ENCODE data around the gene BCL2. TPM values are rescaled to one million over a fixed set of nuclear protein-coding genes. Genes with fewer than 3 reads are reported as not detected.

The BCL2 gene
- polyA plus RNA-seq, 1 of the 3 experiments (the other 2 are of a cell fraction) = 1.5 TPM

DNA sequence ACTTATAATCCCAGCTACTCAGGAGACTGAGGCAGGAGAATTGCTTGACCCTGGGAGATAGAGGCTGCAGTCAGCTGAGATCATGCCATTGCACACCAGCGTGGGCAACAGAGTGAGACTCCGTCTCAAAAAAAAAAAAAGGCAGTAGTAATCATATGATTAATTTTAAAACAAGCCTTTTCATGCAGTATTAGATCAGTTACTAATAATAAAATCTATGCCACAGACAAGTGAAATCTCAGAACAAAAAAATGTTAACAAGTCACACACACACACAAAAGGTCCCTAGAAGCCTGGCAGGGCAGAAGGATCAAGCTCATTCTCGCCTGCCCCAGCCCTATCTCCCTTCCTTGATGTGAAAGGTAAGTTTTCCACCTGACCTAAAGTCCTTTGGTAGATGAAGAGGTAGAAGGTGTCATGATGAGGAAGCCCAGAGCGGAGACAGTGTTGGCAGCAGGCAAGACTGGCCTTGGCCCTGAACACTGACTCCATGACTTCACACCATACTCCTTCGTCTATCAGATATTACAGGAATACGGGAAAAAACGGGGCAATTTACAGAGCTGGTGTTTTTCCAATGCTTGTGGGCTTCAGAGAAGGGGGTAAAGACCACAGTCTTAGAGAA, 36.8 kb upstream of the BCL2 start:
- H2AFZ ChIP-seq (ENCODE audit: low read depth) = no peak overlapping the region
- H3K4me2 ChIP-seq = no peak overlapping the region
- no peaks in the 10 kb centered on the region for H3K9me3 ChIP-seq
- TF ChIP-seq, protein P1, sequence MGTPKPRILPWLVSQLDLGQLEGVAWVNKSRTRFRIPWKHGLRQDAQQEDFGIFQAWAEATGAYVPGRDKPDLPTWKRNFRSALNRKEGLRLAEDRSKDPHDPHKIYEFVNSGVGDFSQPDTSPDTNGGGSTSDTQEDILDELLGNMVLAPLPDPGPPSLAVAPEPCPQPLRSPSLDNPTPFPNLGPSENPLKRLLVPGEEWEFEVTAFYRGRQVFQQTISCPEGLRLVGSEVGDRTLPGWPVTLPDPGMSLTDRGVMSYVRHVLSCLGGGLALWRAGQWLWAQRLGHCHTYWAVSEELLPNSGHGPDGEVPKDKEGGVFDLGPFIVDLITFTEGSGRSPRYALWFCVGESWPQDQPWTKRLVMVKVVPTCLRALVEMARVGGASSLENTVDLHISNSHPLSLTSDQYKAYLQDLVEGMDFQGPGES (IDR thresholded peaks at IDR 0.05; ENCODE audit: low read depth, low read length) = no peak
- TF ChIP-seq PBX3 (IDR thresholded peaks at IDR 0.05) = no peak
- no peak for TF ChIP-seq TEAD4 (IDR thresholded peaks at IDR 0.05; ENCODE audit: borderline replicate concordance, insufficient read depth)
- TF ChIP-seq, protein P2, sequence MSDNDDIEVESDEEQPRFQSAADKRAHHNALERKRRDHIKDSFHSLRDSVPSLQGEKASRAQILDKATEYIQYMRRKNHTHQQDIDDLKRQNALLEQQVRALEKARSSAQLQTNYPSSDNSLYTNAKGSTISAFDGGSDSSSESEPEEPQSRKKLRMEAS (IDR thresholded peaks at IDR 0.05; ENCODE audit: low read depth) = no peak
- TF ChIP-seq USF2 (IDR thresholded peaks at IDR 0.05; ENCODE audit: borderline replicate concordance, low read depth, low read length) = no peak
- no peak for TF ChIP-seq ZBTB33 (IDR thresholded peaks at IDR 0.05; ENCODE audit: borderline replicate concordance, low read depth)
- TF ChIP-seq SIN3A (IDR thresholded peaks at IDR 0.05; ENCODE audit: borderline replicate concordance, low read depth, low read length) = no peak
- TF ChIP-seq FOSL2 (IDR thresholded peaks at IDR 0.05; ENCODE audit: borderline replicate concordance, low read depth) = no peak
- no peak for TF ChIP-seq EP300 (IDR thresholded peaks at IDR 0.05; ENCODE audit: borderline replicate concordance in 1 of 2, low read depth in 1 of 2, low read length in 1 of 2)
- no peak for TF ChIP-seq SMC3 (IDR thresholded peaks at IDR 0.05; ENCODE audit: low read depth, low read length)
- no peak for TF ChIP-seq USF1 (IDR thresholded peaks at IDR 0.05; ENCODE audit: borderline replicate concordance, low read depth)
- TF ChIP-seq JUND (IDR thresholded peaks at IDR 0.05) = no peak
- ChIA-PET POLR2A (interaction anchor here (1.2 kb wide), 1 partner anchor 11 kb away, joined by 3 read pairs; the partner anchor contains the start of gene KDSR), CTCF (interaction anchor here (0.6 to 1.6 kb wide), 3 partner anchors 82 to 641 kb away, joined by 3 to 8 read pairs (median 3); no protein-coding TSS in a partner anchor)
- peaks cover 49 to 67% of the 10 kb centered on the region in 2 experiments for H3K36me3 ChIP-seq (replicated peaks in 1 of 2; ENCODE audit: control insufficient read depth in 1 of 2, insufficient read depth in 2 of 2, low read length in 1 of 2)
- H3F3A ChIP-seq (replicated peaks; ENCODE audit: insufficient read depth) = peaks cover 4% of the 10 kb centered on the region
- no peak for DNase-seq
- H3K4me3 ChIP-seq (ENCODE audit: low read depth in 2 of 2, low read length in 1 of 2) = no peak overlapping the region
- no peaks in the 10 kb centered on the region for H3K4me1 ChIP-seq (ENCODE audit: control insufficient read depth in 1 of 2, insufficient read depth in 2 of 2, low read depth in 1 of 2, low read length in 1 of 2)
- no peaks in the 10 kb centered on the region for H4K20me1 ChIP-seq (ENCODE audit: insufficient read depth)
- H3K9me2 ChIP-seq = no peaks in the 10 kb centered on the region
- H3K27me3 ChIP-seq (ENCODE audit: insufficient read depth) = no peaks in the 10 kb centered on the region
- 85% methylated on average over 7 of the region's 7 CpGs for WGBS (ENCODE audit: low lambda C conversion rate)
- H3K9ac ChIP-seq = no peak overlapping the region
- H3K79me2 ChIP-seq (ENCODE audit: insufficient read depth) = no peaks in the 10 kb centered on the region; the same call in none of the 2 replicates
- H3K27ac ChIP-seq (ENCODE audit: low read depth in 2 of 2, low read length in 1 of 2) = no peak overlapping the region

Data from SK-N-SH (cell line).